Thoracic aorta (tissue), 2 donors: ENCODE data around the gene KCNT2. TPM values are rescaled to one million over a fixed set of nuclear protein-coding genes. Genes with fewer than 3 reads are reported as not detected.

Experiments
- ATAC-seq: fragments of 150-250 bp; one replicate; pipeline ENCODE4 v1.8.0; 2017; ENCODE audit warnings: low read depth; ENCODE audit not compliant: insufficient number of reproducible peaks, low FRiP score
- DNase-seq: peaks from one replicate; pipeline ENCODE4 v3.0.0-alpha.2; 2020; ENCODE audit warnings: low spot score
- H3K27ac ChIP-seq, 2 donors: fragments of 200-600 bp; sonication (generic); 1 replicate in 1 of 2; 2 replicates in 1 of 2; pipeline ENCODE4 v1.5.1; 2016; ENCODE audit warnings: mild to moderate bottlenecking in 2 of 2, moderate library complexity in 2 of 2
- H3K27me3 ChIP-seq: fragments of 200-600 bp; sonication (generic); replicated peaks from 2 replicates; pipeline ENCODE4 v1.6.0; 2016; ENCODE audit warnings: mild to moderate bottlenecking; ENCODE audit not compliant: insufficient read depth
- H3K36me3 ChIP-seq: fragments of 200-600 bp; sonication (generic); one replicate; pipeline ENCODE4 v1.5.1; 2016
- H3K4me1 ChIP-seq, 2 donors: fragments of 200-600 bp; sonication (generic); 1 replicate in 1 of 2; 2 replicates in 1 of 2; pipeline versions ENCODE4 v1.5.1 to v1.6.0; 2016; ENCODE audit warnings: low read depth in 2 of 2, mild to moderate bottlenecking in 1 of 2; ENCODE audit not compliant: control insufficient read depth in 1 of 2
- H3K4me3 ChIP-seq: fragments of 200-600 bp; sonication (generic); 2 replicates; pipeline ENCODE4 v1.5.1; 2016; ENCODE audit warnings: mild to moderate bottlenecking
- H3K9me3 ChIP-seq: fragments of 200-600 bp; sonication (generic); 2 replicates; pipeline ENCODE4 v1.5.1; 2016
- CTCF ChIP-seq: fragments of 200-600 bp; sonication (generic); IDR thresholded peaks from one replicate; pipeline ENCODE4 v1.5.1; 2019; ENCODE audit warnings: antibody characterized with exemption
- total RNA-seq, 2 donors: library from RNA; depleted of rRNA; stranded (reverse); fragments of >200 nt; gene quantifications; one replicate each; pipeline versions ENCODE4 v1.1.0 to v1.2.3, GENCODE V29; 2016

The KCNT2 gene
- total RNA-seq, 2 donors from 2014 or later = 15.6 to 23.6 TPM

GRCh38 chr1:196466654-196467053 is 141.6 kb downstream of the KCNT2 start:
- no peak for DNase-seq
- no peak overlapping the region for H3K27ac ChIP-seq
- H3K4me3 ChIP-seq = no peak overlapping the region
- ATAC-seq = no peak
- H3K27me3 ChIP-seq = no peaks in the 10 kb centered on the region
- H3K9me3 ChIP-seq = no peaks in the 10 kb centered on the region
- no peaks in the 10 kb centered on the region for H3K4me1 ChIP-seq
- no peaks in the 10 kb centered on the region for H3K36me3 ChIP-seq
- no peak for TF ChIP-seq CTCF

- H3K27me3 ChIP-seq = no peaks in the 10 kb centered on the region
- H3K36me3 ChIP-seq = no peaks in the 10 kb centered on the region
- H3K4me1 ChIP-seq = no peaks in the 10 kb centered on the region
- ATAC-seq (no peak), DNase-seq (no peak)
- H3K27ac ChIP-seq = no peak overlapping the region
- H3K9me3 ChIP-seq = no peaks in the 10 kb centered on the region
- H3K4me3 ChIP-seq = no peak overlapping the region
- TF ChIP-seq CTCF = no peak
These were observed 142.1 kb downstream of the KCNT2 start for GRCh38 chr1:196466166-196466565.

GRCh38 chr1:196464480-196464941 is 143.7 kb downstream of the KCNT2 start:
- DNase-seq (no peak), ATAC-seq (no peak)
- Histone ChIP-seq H3K9me3 (no peaks in the 10 kb centered on the region), H3K4me1 (peaks cover 0 to 5% of the 10 kb centered on the region in 2 donors), H3K27ac (no peak overlapping the region), H3K27me3 (no peaks in the 10 kb centered on the region), H3K4me3 (no peak overlapping the region), H3K36me3 (no peaks in the 10 kb centered on the region)
- no peak for TF ChIP-seq CTCF

GRCh38 chr1:196462086-196462485 is 146.2 kb downstream of the KCNT2 start:
- no peaks in the 10 kb centered on the region for H3K36me3 ChIP-seq
- no peak overlapping the region for H3K4me3 ChIP-seq
- DNase-seq (no peak), ATAC-seq (no peak)
- peaks cover 0 to 8% of the 10 kb centered on the region in 2 donors for H3K4me1 ChIP-seq
- no peak for TF ChIP-seq CTCF
- no peaks in the 10 kb centered on the region for H3K9me3 ChIP-seq
- H3K27me3 ChIP-seq = no peaks in the 10 kb centered on the region
- H3K27ac ChIP-seq = no peak overlapping the region

GRCh38 chr1:196461521-196461920 is 146.7 kb downstream of the KCNT2 start:
- DNase-seq (no peak), ATAC-seq (no peak)
- TF ChIP-seq CTCF = no peak
- Histone ChIP-seq H3K9me3 (no peaks in the 10 kb centered on the region), H3K27ac (no peak overlapping the region), H3K4me1 (peaks cover 0 to 8% of the 10 kb centered on the region in 2 donors), H3K36me3 (no peaks in the 10 kb centered on the region), H3K4me3 (no peak overlapping the region), H3K27me3 (no peaks in the 10 kb centered on the region)
